ENCODE results near the gene MUC22.

- TF ChIP-seq EZH2phosphoT487 (IDR thresholded peaks at IDR 0.05; ENCODE audit: low read depth): no peak
- TF ChIP-seq CTCF (IDR thresholded peaks at IDR 0.05; ENCODE audit: low read depth, low read length): no peak
Measured at GRCh38 chr6:31007694-31008093, 2.6 kb upstream of the MUC22 start.

Data from OCI-LY3 (cell line).